PFSK-1 (cell line): Measurements from ENCODE around the gene ASF1B.

Experiments used
- FOXP2 ChIP-seq: optimal IDR thresholded peaks from 2 replicates; pipeline ENCODE3; 2011; ENCODE audit warnings: borderline replicate concordance, control low read depth, inconsistent platforms; ENCODE audit not compliant: insufficient read depth; ENCODE audit errors: extremely low read length, extremely low read depth
- POLR2AphosphoS5 ChIP-seq: IDR thresholded peaks from 2 replicates; pipeline ENCODE4 v1.6.1; 2012; ENCODE audit warnings: low read depth, mild to moderate bottlenecking, control low read depth, low read length, moderate library complexity
- SIN3A ChIP-seq: IDR thresholded peaks from 2 replicates; pipeline ENCODE4 v1.6.1; 2012; ENCODE audit warnings: mild to moderate bottlenecking, low read length, moderate library complexity, borderline replicate concordance; ENCODE audit not compliant: insufficient read depth
- TAF1 ChIP-seq: IDR thresholded peaks from 2 replicates; pipeline ENCODE4 v1.6.1; 2012; ENCODE audit warnings: low read length, control low read depth, borderline replicate concordance; ENCODE audit not compliant: insufficient read depth
- TF ChIP-seq, protein P1 (sequence below), 2 experiments: IDR thresholded peaks; 2 replicates each; pipeline versions ENCODE4 v1.6.1 to v1.8.0; 2011 to 2012; ENCODE audit warnings: low read depth in 2 of 2, low read length in 2 of 2, control low read depth in 1 of 2, inconsistent platforms in 1 of 2, mild to moderate bottlenecking in 1 of 2, moderate library complexity in 1 of 2; ENCODE audit not compliant: insufficient read depth in 1 of 2

The ASF1B gene

DNA sequence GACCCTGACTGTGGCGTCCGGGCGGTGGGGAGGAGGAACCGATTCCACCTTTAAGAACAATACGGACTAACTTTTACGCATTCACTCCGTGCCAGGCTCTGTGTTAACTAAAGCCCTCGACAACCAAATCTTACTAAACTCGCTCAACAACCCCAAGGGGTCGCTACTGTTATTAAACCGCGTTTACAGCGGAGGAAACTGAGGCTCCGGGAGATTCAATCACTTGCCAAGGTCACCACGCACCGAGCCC is 47.1 kb downstream of the ASF1B start:
- TF ChIP-seq SIN3A, result no peak
- no peak for TF ChIP-seq TAF1
- TF ChIP-seq FOXP2, result no peak
- TF ChIP-seq, protein P1, sequence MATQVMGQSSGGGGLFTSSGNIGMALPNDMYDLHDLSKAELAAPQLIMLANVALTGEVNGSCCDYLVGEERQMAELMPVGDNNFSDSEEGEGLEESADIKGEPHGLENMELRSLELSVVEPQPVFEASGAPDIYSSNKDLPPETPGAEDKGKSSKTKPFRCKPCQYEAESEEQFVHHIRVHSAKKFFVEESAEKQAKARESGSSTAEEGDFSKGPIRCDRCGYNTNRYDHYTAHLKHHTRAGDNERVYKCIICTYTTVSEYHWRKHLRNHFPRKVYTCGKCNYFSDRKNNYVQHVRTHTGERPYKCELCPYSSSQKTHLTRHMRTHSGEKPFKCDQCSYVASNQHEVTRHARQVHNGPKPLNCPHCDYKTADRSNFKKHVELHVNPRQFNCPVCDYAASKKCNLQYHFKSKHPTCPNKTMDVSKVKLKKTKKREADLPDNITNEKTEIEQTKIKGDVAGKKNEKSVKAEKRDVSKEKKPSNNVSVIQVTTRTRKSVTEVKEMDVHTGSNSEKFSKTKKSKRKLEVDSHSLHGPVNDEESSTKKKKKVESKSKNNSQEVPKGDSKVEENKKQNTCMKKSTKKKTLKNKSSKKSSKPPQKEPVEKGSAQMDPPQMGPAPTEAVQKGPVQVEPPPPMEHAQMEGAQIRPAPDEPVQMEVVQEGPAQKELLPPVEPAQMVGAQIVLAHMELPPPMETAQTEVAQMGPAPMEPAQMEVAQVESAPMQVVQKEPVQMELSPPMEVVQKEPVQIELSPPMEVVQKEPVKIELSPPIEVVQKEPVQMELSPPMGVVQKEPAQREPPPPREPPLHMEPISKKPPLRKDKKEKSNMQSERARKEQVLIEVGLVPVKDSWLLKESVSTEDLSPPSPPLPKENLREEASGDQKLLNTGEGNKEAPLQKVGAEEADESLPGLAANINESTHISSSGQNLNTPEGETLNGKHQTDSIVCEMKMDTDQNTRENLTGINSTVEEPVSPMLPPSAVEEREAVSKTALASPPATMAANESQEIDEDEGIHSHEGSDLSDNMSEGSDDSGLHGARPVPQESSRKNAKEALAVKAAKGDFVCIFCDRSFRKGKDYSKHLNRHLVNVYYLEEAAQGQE (IDR thresholded peaks at IDR 0.05; ENCODE audit: insufficient read depth in 1 of 2, low read depth in 2 of 2, low read length in 2 of 2), result no peak
- TF ChIP-seq POLR2AphosphoS5, result no peak

DNA sequence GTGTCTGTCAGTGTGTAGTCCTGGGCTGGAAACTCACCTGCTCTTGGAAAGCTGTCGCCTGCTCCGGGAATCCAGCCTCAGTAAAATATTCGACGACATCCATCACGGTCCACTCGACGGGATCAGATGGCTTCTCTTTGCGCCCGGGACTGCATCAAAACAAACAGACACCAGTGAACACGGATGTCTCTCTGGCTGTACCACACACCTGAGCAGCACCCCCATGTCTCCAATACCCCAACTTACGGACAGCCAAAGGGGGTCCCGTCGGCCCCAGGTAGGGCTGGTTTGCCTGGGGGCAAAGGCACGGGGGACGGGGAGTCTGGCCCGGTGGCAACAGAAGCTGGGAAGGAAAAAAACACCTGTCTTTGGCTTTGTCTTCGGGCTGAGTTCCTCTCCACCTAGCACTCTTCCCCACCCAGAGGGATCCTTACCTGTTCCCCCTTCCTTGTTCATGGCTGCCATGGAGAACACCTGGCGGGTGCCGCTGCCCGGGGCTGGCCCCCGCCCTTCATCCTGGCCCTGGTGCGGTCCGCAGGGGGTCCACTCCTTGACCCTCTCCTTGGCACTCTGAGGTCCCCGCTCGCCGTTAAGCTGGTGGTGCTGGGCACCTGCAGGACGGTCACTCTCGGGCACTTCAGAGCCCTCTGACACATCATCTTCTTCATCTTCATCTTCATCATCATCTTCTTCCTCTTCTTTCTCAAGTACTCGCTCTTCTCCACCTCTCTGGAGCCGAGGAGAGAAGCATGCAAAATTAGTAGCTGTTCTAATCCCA is 47.6 kb downstream of the ASF1B start:
- no peak for TF ChIP-seq FOXP2
- TF ChIP-seq SIN3A, result no peak
- no peak for TF ChIP-seq POLR2AphosphoS5
- TF ChIP-seq, protein P1 (IDR thresholded peaks at IDR 0.05; ENCODE audit: insufficient read depth in 1 of 2, low read depth in 2 of 2, low read length in 2 of 2), result no peak
- no peak for TF ChIP-seq TAF1

DNA sequence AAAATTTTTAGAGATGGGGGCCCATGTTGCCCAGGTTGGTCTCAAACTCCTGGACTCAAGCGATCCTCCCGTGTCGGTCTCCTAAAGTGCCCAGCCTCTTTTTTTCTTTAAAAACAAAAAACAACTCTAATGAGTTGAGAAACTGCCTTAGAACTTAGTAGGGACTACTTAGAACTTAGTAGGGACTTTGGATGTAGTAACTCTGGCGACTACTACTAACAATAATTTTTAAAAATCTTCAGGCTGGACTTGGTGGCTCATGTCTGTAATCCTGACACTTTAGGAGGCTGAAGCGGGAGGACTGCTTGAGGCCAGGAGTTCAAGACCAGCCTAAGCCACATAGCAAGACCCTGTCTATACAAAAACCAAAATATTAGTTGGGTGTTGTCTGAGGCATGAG is 50.3 kb downstream of the ASF1B start:
- TF ChIP-seq FOXP2 (no peak), SIN3A (no peak), POLR2AphosphoS5 (no peak), TAF1 (no peak)
- TF ChIP-seq, protein P1 (IDR thresholded peaks at IDR 0.05; ENCODE audit: insufficient read depth in 1 of 2, low read depth in 2 of 2, low read length in 2 of 2), result no peak

DNA sequence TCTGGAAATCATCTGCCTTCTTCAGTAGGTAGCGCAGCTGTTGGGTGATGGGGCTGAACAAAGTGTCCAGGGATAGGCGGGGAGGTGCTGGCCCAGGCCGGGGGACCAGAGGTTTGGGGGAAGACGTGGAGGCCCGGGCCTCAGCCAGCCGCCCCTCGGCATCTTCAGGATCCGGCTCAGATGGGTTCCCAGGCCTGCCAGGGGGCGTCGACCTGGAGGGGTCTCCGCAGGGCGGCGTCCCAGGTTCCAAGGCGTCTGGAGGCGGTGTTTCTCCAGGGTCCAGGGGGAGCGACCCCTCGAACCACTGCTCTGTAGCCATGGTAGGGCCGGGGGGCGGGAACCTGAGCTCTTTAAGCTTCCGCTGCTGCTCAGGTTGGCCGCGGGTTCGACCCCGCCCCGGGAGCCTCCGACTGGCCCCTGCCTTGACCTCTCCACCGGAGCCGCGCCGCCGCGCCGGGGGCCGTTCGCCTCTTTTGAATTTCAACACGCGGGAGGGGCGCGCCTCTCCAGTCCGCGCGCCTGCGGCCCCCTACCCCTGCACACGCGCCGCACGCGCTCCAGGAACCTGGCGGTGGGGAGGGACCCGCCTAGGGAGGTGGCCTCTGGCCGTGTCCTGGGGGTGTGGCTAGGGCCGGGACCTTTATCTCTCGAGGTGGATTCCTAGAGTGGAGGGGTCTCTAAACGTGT is 50.9 kb downstream of the ASF1B start, which contains the start of gene C19orf67:
Gene C19orf67 (minus strand): TSS at position 475 of the 687 bp plus-strand sequence. CDS start 156 bp downstream, at position 319.
- TF ChIP-seq TAF1 (no peak), SIN3A (no peak), FOXP2 (no peak), POLR2AphosphoS5 (no peak)
- TF ChIP-seq, protein P1 (IDR thresholded peaks at IDR 0.05; ENCODE audit: insufficient read depth in 1 of 2, low read depth in 2 of 2, low read length in 2 of 2), result no peak
